Breast epithelium (tissue), 4 donors: ENCODE measurements around the gene PPDPF. TPM values are rescaled to one million over a fixed set of nuclear protein-coding genes. Genes with fewer than 3 reads are reported as not detected.
"Not testable (repeated sequence)": the region's sequence is repeated elsewhere in the genome, so short reads cannot be mapped to it uniquely, and the experiment has no call there.

Experiments
- DNase-seq, 2 donors: peaks; one replicate each; pipeline ENCODE4 v3.0.0-alpha.2; 2019; ENCODE audit warnings: low spot score in 2 of 2
- H3K27ac ChIP-seq, 2 donors: fragments of 200-600 bp; sonication (generic) in 1 of 2; one replicate each; pipeline ENCODE4 v1.5.1; 2016 to 2019; ENCODE audit warnings: mild to moderate bottlenecking in 1 of 2
- H3K27me3 ChIP-seq, 2 donors: fragments of 200-600 bp; sonication (generic) in 1 of 2; one replicate each; pipeline versions ENCODE4 v1.5.1 to v1.6.0; 2017 to 2019; ENCODE audit warnings: control low read depth in 1 of 2, mild to moderate bottlenecking in 1 of 2
- H3K36me3 ChIP-seq: fragments of 200-600 bp; one replicate; pipeline ENCODE4 v1.5.1; 2019
- H3K4me1 ChIP-seq, 2 donors: fragments of 200-600 bp; sonication (generic); one replicate each; pipeline ENCODE4 v1.5.1; 2016 to 2019; ENCODE audit warnings: control low read depth in 1 of 2
- H3K4me3 ChIP-seq, 3 donors: fragments of 200-600 bp; sonication (generic); 1 replicate in 2 of 3; 2 replicates in 1 of 3; pipeline ENCODE4 v1.5.1; 2016 to 2019; ENCODE audit warnings: mild to moderate bottlenecking in 3 of 3, moderate library complexity in 2 of 3
- H3K9me3 ChIP-seq, 2 donors: fragments of 200-600 bp; sonication (generic) in 1 of 2; one replicate each; pipeline ENCODE4 v1.5.1; 2016 to 2019; ENCODE audit warnings: control low read depth in 1 of 2
- CTCF ChIP-seq, 3 donors: fragments of 450-650 bp; IDR thresholded peaks; one replicate each; pipeline ENCODE4 v1.5.1; 2016 to 2017; ENCODE audit warnings: antibody characterized with exemption in 3 of 3, mild to moderate bottlenecking in 3 of 3, moderate library complexity in 3 of 3
- POLR2A ChIP-seq: fragments of 450-650 bp; IDR thresholded peaks from one replicate; pipeline ENCODE4 v1.6.1; 2016; ENCODE audit warnings: antibody characterized with exemption, mild to moderate bottlenecking, moderate library complexity
- POLR2AphosphoS5 ChIP-seq, 3 donors: sonication (generic); formaldehyde crosslinking; IDR thresholded peaks; one replicate each; pipeline ENCODE4 v1.6.1; 2017; ENCODE audit warnings: antibody characterized with exemption in 3 of 3
- intact Hi-C: fragments of 100-400 bp; cut with DNase I; formaldehyde crosslinking; loops from one replicate; pipeline ENCODE4 v1.15.1; 2023; ENCODE audit warnings: low total_unique reads
- total RNA-seq, 3 donors: library from RNA; depleted of rRNA; stranded (reverse); fragments of >200 nt; gene quantifications; one replicate each; pipeline ENCODE4 v1.1.0, GENCODE V29; 2016

The PPDPF gene
- total RNA-seq, 3 donors from 2014 or later = 71.8 to 151 (median 133) TPM

- Histone ChIP-seq H3K36me3 (no peaks in the 10 kb centered on the region), H3K4me1 (peaks cover 0 to 5% of the 10 kb centered on the region in 2 donors), H3K4me3 (no peak overlapping the region), H3K27me3 (no peaks in the 10 kb centered on the region), H3K27ac (no peak overlapping the region), H3K9me3 (no peaks in the 10 kb centered on the region)
- intact Hi-C loops = no loop called here
- TF ChIP-seq CTCF (IDR thresholded peaks at IDR 0.05) (no peak), POLR2AphosphoS5 (IDR thresholded peaks at IDR 0.05) (no peak), POLR2A (no peak)
- no peak for DNase-seq
Measured at GRCh38 chr20:63555661-63556381, 35.3 kb downstream of the PPDPF start.

- Histone ChIP-seq H3K27me3 (no peaks in the 10 kb centered on the region), H3K4me3 (no peak overlapping the region), H3K36me3 (no peaks in the 10 kb centered on the region), H3K27ac (no peak overlapping the region), H3K4me1 (peaks cover 0 to 5% of the 10 kb centered on the region in 2 donors), H3K9me3 (no peaks in the 10 kb centered on the region)
- intact Hi-C loops = no loop called here
- DNase-seq = no peak
- TF ChIP-seq CTCF (IDR thresholded peaks at IDR 0.05) = no peak
- TF ChIP-seq POLR2A = no peak
- TF ChIP-seq POLR2AphosphoS5 (IDR thresholded peaks at IDR 0.05) = no peak
Measured at GRCh38 chr20:63556873-63557478, 36.4 kb downstream of the PPDPF start.

DNA sequence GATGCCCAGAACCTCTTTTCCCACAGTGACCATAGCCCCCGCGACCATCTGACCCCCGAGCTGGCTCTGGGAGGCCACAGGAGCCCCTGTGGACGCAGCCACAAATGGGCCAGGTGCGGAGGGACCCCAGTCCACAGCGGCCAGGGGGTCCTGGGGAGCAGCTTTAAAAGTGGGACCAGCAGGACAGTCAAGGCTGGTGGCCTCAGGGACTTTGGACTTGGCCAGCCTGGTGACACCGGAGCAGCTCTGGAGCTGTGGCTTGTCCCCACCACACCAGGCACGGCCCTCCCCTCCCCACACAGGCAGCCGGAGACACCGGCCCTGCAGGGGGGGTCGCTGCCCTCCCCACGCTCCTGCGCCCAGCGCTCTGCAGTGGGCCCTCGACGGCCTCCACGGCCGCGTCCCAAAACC lies 36.9 kb downstream of the PPDPF start:
- no peaks in the 10 kb centered on the region for H3K27me3 ChIP-seq
- DNase-seq = no peak
- peaks cover 0 to 5% of the 10 kb centered on the region in 2 donors for H3K4me1 ChIP-seq
- intact Hi-C loops = no loop called here
- no peak overlapping the region for H3K4me3 ChIP-seq
- no peaks in the 10 kb centered on the region for H3K9me3 ChIP-seq
- no peak overlapping the region for H3K27ac ChIP-seq
- TF ChIP-seq POLR2A (no peak), POLR2AphosphoS5 (IDR thresholded peaks at IDR 0.05) (no peak), CTCF (IDR thresholded peaks at IDR 0.05) (no peak)
- H3K36me3 ChIP-seq = no peaks in the 10 kb centered on the region

- intact Hi-C loops = no loop called here
Measured at GRCh38 chr20:63558804-63559484, 38.4 kb downstream of the PPDPF start.

GRCh38 chr20:63559485-63560332 lies 39.1 kb downstream of the PPDPF start:
- H3K4me3 ChIP-seq, H3K27ac ChIP-seq, intact Hi-C loops, H3K4me1 ChIP-seq, H3K27me3 ChIP-seq, DNase-seq, H3K9me3 ChIP-seq: not testable (repeated sequence)
- peaks cover 11% of the 10 kb centered on the region for H3K36me3 ChIP-seq

More at GRCh38 chr20:63558804-63559484, 38.4 kb downstream of the PPDPF start:
- no peaks in the 10 kb centered on the region for H3K9me3 ChIP-seq
- H3K4me3 ChIP-seq = no peak overlapping the region
- H3K4me1 ChIP-seq = peaks cover 0 to 4% of the 10 kb centered on the region in 2 donors
- no peaks in the 10 kb centered on the region for H3K27me3 ChIP-seq
- H3K36me3 ChIP-seq = peaks cover 8% of the 10 kb centered on the region
- DNase-seq = no peak
- TF ChIP-seq POLR2AphosphoS5 (IDR thresholded peaks at IDR 0.05) = no peak
- TF ChIP-seq CTCF (IDR thresholded peaks at IDR 0.05) = no peak
- H3K27ac ChIP-seq = no peak overlapping the region
